Lung (tissue), 12 donors: ENCODE data around the gene ABHD18. TPM values are rescaled to one million over a fixed set of nuclear protein-coding genes. Genes with fewer than 3 reads are reported as not detected.
"Not testable (repeated sequence)": the region's sequence is repeated elsewhere in the genome, so short reads cannot be mapped to it uniquely, and the experiment has no call there.

Experiments used
- ATAC-seq: fragments of 200-7000 bp; cut with Tn5 transposase; one replicate; pipeline ENCODE4 v1.9.1; 2020; ENCODE audit warnings: moderate number of reproducible peaks; ENCODE audit not compliant: insufficient read depth, low FRiP score
- DNase-seq, 3 donors: peaks; one replicate each; pipeline ENCODE4 v3.0.0-alpha.2; 2013 to 2017
- H3K27ac ChIP-seq, 2 donors: one replicate each; pipeline ENCODE4 v1.5.1; 2013; ENCODE audit warnings: mild to moderate bottlenecking in 2 of 2, moderate library complexity in 2 of 2, control low read depth in 1 of 2, inconsistent platforms in 1 of 2, low read depth in 1 of 2, low read length in 1 of 2
- H3K27me3 ChIP-seq, 3 donors: one replicate each; pipeline ENCODE4 v1.5.1; 2013; ENCODE audit warnings: low read length in 2 of 3; ENCODE audit not compliant: control insufficient read depth in 3 of 3, insufficient read depth in 3 of 3
- H3K36me3 ChIP-seq, 4 donors: one replicate each; pipeline ENCODE4 v1.5.1; 2013; ENCODE audit warnings: low read length in 4 of 4, mild to moderate bottlenecking in 1 of 4, moderate library complexity in 1 of 4; ENCODE audit not compliant: control insufficient read depth in 4 of 4, insufficient read depth in 4 of 4
- H3K4me1 ChIP-seq, 5 donors: one replicate each; pipeline ENCODE4 v1.5.1; 2013; ENCODE audit warnings: low read length in 5 of 5, mild to moderate bottlenecking in 2 of 5, moderate library complexity in 1 of 5; ENCODE audit not compliant: control insufficient read depth in 5 of 5, insufficient read depth in 5 of 5
- H3K4me3 ChIP-seq: one replicate; pipeline ENCODE4 v1.5.1; 2013; ENCODE audit warnings: mild to moderate bottlenecking, control low read depth, moderate library complexity
- H3K9ac ChIP-seq, 2 donors: one replicate each; pipeline ENCODE4 v1.5.1; 2013; ENCODE audit warnings: low read length in 2 of 2, control low read depth in 1 of 2; ENCODE audit not compliant: insufficient read depth in 1 of 2
- H3K9me3 ChIP-seq, 4 donors: one replicate each; pipeline ENCODE4 v1.5.1; 2013; ENCODE audit warnings: low read length in 3 of 4, mild to moderate bottlenecking in 1 of 4, moderate library complexity in 1 of 4; ENCODE audit not compliant: control insufficient read depth in 4 of 4, insufficient read depth in 3 of 4
- WGBS, 2 donors: extraction: QIAGEN DNeasy Blood & Tissue Kit; methylation state at CpG; one replicate each; pipeline ENCODE4 v1.1.7; 2013; 5-methylcytosine and 5-hydroxymethylcytosine counted together
- polyA plus RNA-seq, 2 donors: library from polyadenylated mRNA; stranded (reverse); fragments of 200-250 nt; gene quantifications; one replicate each; pipeline ENCODE4 v1.2.1, GENCODE V29; 2013
- total RNA-seq, 2 donors: library from RNA; depleted of rRNA in 1 of 2; stranded (reverse); fragments of >200 nt in 1 of 2; gene quantifications; one replicate each; pipeline ENCODE4 v1.2.1, GENCODE V29; 2014 to 2021
- TF ChIP-seq, protein P1 (sequence below): IDR thresholded peaks from 2 replicates; pipeline ENCODE4 v1.5.1; 2012; ENCODE audit warnings: mild to moderate bottlenecking; ENCODE audit errors: control extremely low read depth, extremely low read depth
- donor health status: control.
- donor health status: control.
- donor health status: Bipolar disorder and iron deficiency.
- donor health status: healthy.
- donor health status: DM: yes; HTN: yes; CAD: no.

Gene ABHD18
- total and polyA plus RNA-seq, 4 donors = 4.3 to 16.4 (median 7.3) TPM

DNA sequence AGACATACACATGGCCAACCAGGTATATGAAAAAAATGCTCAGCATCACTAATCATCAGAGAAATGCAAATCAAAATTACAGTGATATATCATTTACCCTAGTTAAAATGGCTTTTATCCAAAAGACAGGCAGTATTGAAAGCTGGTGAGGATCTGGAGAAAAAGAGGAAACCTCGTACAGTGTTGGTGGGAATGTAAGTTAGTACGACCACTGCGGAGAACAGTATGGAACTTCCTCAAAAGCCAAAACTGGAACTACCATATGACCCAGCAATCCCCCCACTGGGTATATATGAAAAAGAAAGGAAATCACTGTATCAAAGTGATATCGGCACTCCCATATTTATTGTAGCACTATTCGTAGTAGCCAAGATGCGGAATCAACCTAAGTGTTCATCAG, 23.4 kb downstream of the ABHD18 start:
- Histone ChIP-seq H3K4me1 (no peaks in the 10 kb centered on the region), H3K9ac (no peak overlapping the region), H3K27ac (no peak overlapping the region), H3K4me3 (no peak overlapping the region), H3K36me3 (peaks cover 2 to 9% (median 5%) of the 10 kb centered on the region in 4 donors), H3K27me3 (no peaks in the 10 kb centered on the region), H3K9me3 (no peaks in the 10 kb centered on the region)
- TF ChIP-seq, protein P1, sequence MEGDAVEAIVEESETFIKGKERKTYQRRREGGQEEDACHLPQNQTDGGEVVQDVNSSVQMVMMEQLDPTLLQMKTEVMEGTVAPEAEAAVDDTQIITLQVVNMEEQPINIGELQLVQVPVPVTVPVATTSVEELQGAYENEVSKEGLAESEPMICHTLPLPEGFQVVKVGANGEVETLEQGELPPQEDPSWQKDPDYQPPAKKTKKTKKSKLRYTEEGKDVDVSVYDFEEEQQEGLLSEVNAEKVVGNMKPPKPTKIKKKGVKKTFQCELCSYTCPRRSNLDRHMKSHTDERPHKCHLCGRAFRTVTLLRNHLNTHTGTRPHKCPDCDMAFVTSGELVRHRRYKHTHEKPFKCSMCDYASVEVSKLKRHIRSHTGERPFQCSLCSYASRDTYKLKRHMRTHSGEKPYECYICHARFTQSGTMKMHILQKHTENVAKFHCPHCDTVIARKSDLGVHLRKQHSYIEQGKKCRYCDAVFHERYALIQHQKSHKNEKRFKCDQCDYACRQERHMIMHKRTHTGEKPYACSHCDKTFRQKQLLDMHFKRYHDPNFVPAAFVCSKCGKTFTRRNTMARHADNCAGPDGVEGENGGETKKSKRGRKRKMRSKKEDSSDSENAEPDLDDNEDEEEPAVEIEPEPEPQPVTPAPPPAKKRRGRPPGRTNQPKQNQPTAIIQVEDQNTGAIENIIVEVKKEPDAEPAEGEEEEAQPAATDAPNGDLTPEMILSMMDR = no peak
- WGBS, 2 donors = 66 to 81% methylated on average over 6 of the region's 6 CpGs
- DNase-seq (no peak), ATAC-seq (no peak)

DNA sequence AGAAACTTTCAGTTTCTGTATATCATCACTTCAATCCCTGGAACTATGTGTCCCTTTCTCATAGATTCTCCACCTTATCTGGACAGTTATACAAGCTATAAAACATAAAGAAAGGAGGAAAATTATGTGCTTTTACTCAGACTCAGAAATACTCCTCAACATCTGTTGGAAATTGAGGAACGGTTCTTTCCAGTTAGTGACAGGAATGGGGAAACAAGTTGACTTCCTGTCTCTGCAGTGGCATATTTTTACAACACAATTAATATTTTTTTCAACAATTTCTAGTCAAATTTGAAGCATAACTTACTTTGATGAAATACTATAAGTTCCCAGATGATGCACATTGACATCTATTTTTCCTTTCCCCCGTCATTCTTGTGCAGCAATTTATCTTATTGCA, 27.9 kb downstream of the ABHD18 start:
- H3K36me3 ChIP-seq = peaks cover 0 to 16% (median 2%) of the 10 kb centered on the region in 4 donors
- H3K27ac ChIP-seq = no peak overlapping the region
- 34 to 60% methylated on average over 2 of the region's 2 CpGs for WGBS, 2 donors
- no peaks in the 10 kb centered on the region for H3K9me3 ChIP-seq
- TF ChIP-seq, protein P1 = no peak
- ATAC-seq (no peak), DNase-seq (no peak)
- no peaks in the 10 kb centered on the region for H3K4me1 ChIP-seq
- no peaks in the 10 kb centered on the region for H3K27me3 ChIP-seq
- H3K9ac ChIP-seq = no peak overlapping the region
- no peak overlapping the region for H3K4me3 ChIP-seq

GRCh38 chr4:127995776-127996175, 30.6 kb downstream of the ABHD18 start:
- H3K36me3 ChIP-seq = peaks cover 0 to 10% (median 2%) of the 10 kb centered on the region in 4 donors
- no peaks in the 10 kb centered on the region for H3K27me3 ChIP-seq
- 51 to 56% methylated on average over 1 of the region's 1 CpG for WGBS, 2 donors
- H3K27ac ChIP-seq = no peak overlapping the region
- no peak for DNase-seq
- ATAC-seq = peak; percentile 37
- no peak overlapping the region for H3K4me3 ChIP-seq
- peaks cover 0 to 3% (median 0%) of the 10 kb centered on the region in 4 donors for H3K9me3 ChIP-seq
- no peak overlapping the region for H3K9ac ChIP-seq
- TF ChIP-seq, protein P1 = no peak
- no peaks in the 10 kb centered on the region for H3K4me1 ChIP-seq

GRCh38 chr4:127996521-127996920, 31.3 kb downstream of the ABHD18 start:
- H3K27ac ChIP-seq, ATAC-seq, DNase-seq, H3K9me3 ChIP-seq, H3K4me3 ChIP-seq, H3K4me1 ChIP-seq, H3K9ac ChIP-seq, H3K27me3 ChIP-seq: not testable (repeated sequence)
- WGBS, 2 donors = 98% methylated on average over 6 of the region's 6 CpGs
- peaks cover 0 to 10% (median 2%) of the 10 kb centered on the region in 4 donors for H3K36me3 ChIP-seq
